ENCODE results near the gene MAML3. TPM values are rescaled to one million over a fixed set of nuclear protein-coding genes. Genes with fewer than 3 reads are reported as not detected.

MAML3 gene
- total RNA-seq, 2 experiments from 2014 or later: 2.0 to 2.4 TPM

- ChIA-PET POLR2A (no interaction called here), CTCF (interaction anchor here (1.6 kb wide), 1 partner anchor 17 kb away, joined by 3 read pairs; no protein-coding TSS in a partner anchor)
- no peak for DNase-seq
- intact Hi-C loops (cut with micrococcal nuclease): no loop called here
- H3K27ac Mint-ChIP-seq: no peak overlapping the region
- no peaks in the 10 kb centered on the region for H3K9me3 Mint-ChIP-seq
- H3K27me3 Mint-ChIP-seq: peaks cover 2% of the 10 kb centered on the region
- no peak overlapping the region for H3K4me3 Mint-ChIP-seq
- no peak for ATAC-seq
- no peaks in the 10 kb centered on the region for H3K4me1 Mint-ChIP-seq (ENCODE audit: low read depth)
- no peaks in the 10 kb centered on the region for H3K36me3 Mint-ChIP-seq (ENCODE audit: low read depth)
- TF ChIP-seq, protein P1, sequence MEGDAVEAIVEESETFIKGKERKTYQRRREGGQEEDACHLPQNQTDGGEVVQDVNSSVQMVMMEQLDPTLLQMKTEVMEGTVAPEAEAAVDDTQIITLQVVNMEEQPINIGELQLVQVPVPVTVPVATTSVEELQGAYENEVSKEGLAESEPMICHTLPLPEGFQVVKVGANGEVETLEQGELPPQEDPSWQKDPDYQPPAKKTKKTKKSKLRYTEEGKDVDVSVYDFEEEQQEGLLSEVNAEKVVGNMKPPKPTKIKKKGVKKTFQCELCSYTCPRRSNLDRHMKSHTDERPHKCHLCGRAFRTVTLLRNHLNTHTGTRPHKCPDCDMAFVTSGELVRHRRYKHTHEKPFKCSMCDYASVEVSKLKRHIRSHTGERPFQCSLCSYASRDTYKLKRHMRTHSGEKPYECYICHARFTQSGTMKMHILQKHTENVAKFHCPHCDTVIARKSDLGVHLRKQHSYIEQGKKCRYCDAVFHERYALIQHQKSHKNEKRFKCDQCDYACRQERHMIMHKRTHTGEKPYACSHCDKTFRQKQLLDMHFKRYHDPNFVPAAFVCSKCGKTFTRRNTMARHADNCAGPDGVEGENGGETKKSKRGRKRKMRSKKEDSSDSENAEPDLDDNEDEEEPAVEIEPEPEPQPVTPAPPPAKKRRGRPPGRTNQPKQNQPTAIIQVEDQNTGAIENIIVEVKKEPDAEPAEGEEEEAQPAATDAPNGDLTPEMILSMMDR (IDR thresholded peaks at IDR 0.05): no peak
Observed at GRCh38 chr4:139774759-139775487, 379.1 kb downstream of the MAML3 start.

DNA sequence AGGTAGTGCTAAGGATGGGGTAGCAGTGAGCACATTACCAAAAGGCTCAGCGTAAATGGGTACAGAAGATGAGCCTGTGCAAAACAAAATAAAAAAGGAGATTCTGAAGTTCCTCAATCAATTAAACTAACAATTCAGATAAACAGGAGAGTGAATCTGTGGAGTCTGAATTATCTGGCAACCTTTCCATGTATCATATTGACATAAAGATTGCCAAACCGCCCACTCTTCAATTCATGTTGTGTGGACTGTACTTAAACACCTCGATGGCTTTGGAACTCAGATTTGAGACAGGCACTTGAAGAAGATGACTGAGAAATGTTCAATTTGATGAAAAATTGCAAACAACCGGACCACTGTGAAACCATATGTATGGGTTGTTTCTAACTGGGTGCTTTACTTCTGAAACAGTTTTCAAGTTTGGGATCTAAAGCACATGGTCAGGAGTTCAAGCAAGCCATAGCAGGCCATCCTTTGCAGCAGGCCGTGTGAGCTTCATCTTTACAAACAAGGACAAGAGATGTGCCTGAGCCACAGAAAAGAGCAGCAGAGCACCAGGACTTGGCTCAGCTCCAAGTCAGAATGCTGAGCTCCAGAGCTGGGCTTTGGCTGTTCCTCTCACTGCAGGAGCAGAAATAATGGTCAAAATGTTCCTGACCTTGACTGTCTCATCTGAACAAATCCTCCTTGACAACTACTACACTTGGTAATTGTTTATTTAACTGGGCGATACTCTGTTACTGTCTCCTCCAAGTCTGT, 380.2 kb downstream of the MAML3 start:
- ATAC-seq (no peak), DNase-seq (no peak)
- Mint-ChIP-seq H3K9me3 (no peaks in the 10 kb centered on the region), H3K36me3 (ENCODE audit: low read depth) (no peaks in the 10 kb centered on the region), H3K27me3 (peaks cover 2% of the 10 kb centered on the region), H3K27ac (no peak overlapping the region), H3K4me1 (ENCODE audit: low read depth) (no peaks in the 10 kb centered on the region), H3K4me3 (no peak overlapping the region)
- TF ChIP-seq, protein P1 (IDR thresholded peaks at IDR 0.05): no peak
- ChIA-PET POLR2A (no interaction called here), CTCF (no interaction called here)
- intact Hi-C loops (cut with micrococcal nuclease): no loop called here

DNA sequence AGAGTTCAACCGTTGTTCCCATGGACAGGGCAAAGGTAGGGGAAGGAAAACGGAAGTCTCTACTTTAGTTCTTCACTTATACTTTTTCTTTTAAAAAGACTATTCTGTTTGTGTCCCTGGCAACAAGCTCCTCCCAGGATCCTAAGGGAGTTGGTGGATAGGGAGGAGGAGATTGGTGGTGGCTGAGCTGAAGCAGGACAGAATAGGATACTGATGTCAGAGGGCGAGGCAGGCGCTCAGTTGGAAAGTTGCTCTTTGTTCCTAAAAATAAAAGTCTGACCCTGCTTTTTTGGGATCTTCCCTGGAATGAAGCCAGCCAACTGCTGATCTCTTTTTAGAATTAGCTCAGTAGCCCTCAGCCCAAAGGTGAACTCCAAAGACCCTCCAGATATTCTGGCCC, 383.6 kb downstream of the MAML3 start:
- no peaks in the 10 kb centered on the region for H3K9me3 Mint-ChIP-seq
- H3K36me3 Mint-ChIP-seq (ENCODE audit: low read depth): no peaks in the 10 kb centered on the region
- intact Hi-C loops (cut with micrococcal nuclease): no loop called here
- DNase-seq (no peak), ATAC-seq (no peak)
- H3K4me1 Mint-ChIP-seq (ENCODE audit: low read depth): no peaks in the 10 kb centered on the region
- no peak overlapping the region for H3K4me3 Mint-ChIP-seq
- peaks cover 2% of the 10 kb centered on the region for H3K27me3 Mint-ChIP-seq
- CTCF ChIA-PET: interaction anchor here (0.6 to 1.7 kb wide), 3 partner anchors 106 to 166 kb away, joined by 3 to 5 read pairs (median 3); no protein-coding TSS in a partner anchor
- H3K27ac Mint-ChIP-seq: no peak overlapping the region
- POLR2A ChIA-PET: interaction anchor here (0.5 kb wide), 1 partner anchor 38 kb away, joined by 4 read pairs; no protein-coding TSS in a partner anchor
- TF ChIP-seq, protein P1 (IDR thresholded peaks at IDR 0.05): no peak

DNA sequence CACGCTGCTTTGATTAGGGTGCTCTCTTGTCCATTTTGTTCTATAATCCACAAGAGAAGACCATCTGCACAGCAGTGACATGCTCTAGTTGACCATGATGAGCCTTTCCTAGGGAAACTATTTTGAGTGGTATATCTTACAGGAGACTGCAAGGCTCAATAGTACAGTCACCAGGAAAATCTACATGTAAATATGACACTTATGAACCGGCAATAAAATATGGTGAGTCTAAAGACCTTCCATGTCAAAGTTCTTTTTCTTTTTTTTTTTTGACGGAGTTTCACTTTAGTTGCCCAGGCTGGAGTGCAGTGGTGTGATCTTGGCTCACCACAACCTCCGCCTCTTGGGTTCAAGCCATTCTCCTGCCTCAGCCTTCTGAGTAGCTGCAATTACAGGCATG, 384.6 kb downstream of the MAML3 start:
- ChIA-PET CTCF (no interaction called here), POLR2A (no interaction called here)
- Mint-ChIP-seq H3K4me3 (no peak overlapping the region), H3K4me1 (ENCODE audit: low read depth) (no peaks in the 10 kb centered on the region), H3K36me3 (ENCODE audit: low read depth) (no peaks in the 10 kb centered on the region), H3K9me3 (no peaks in the 10 kb centered on the region), H3K27me3 (peaks cover 2% of the 10 kb centered on the region), H3K27ac (no peak overlapping the region)
- TF ChIP-seq, protein P1 (IDR thresholded peaks at IDR 0.05): no peak
- DNase-seq (no peak), ATAC-seq (no peak)
- intact Hi-C loops (cut with micrococcal nuclease): no loop called here

- CTCF ChIA-PET: no interaction called here
Observed at GRCh38 chr4:139768896-139769295, 385.1 kb downstream of the MAML3 start.

More at GRCh38 chr4:139768896-139769295, 385.1 kb downstream of the MAML3 start:
- Mint-ChIP-seq H3K27ac (no peak overlapping the region), H3K36me3 (ENCODE audit: low read depth) (no peaks in the 10 kb centered on the region), H3K4me1 (ENCODE audit: low read depth) (no peaks in the 10 kb centered on the region), H3K27me3 (peaks cover 2% of the 10 kb centered on the region), H3K9me3 (no peaks in the 10 kb centered on the region), H3K4me3 (no peak overlapping the region)
- no peak for ATAC-seq
- POLR2A ChIA-PET: no interaction called here
- TF ChIP-seq, protein P1 (IDR thresholded peaks at IDR 0.05): no peak
- intact Hi-C loops (cut with micrococcal nuclease): no loop called here
- no peak for DNase-seq

Data from activated CD8-positive, alpha-beta T cell treated with anti-CD3 and anti-CD28 coated beads for 36 hours (primary cell).